ENCODE measurements around the gene CXorf38.

Gene CXorf38

GRCh38 chrX:40683245-40683644, 35.9 kb upstream of the CXorf38 start:
- Histone ChIP-seq H3K4me3 (ENCODE audit: low read depth, low read length) (no peak overlapping the region), H3K27me3 (no peaks in the 10 kb centered on the region), H3K9me3 (no peaks in the 10 kb centered on the region), H3K4me1 (no peaks in the 10 kb centered on the region), H3K36me3 (peaks cover under 1% of the 10 kb centered on the region; the same call in 1 of the 2 replicates)
- no peak for TF ChIP-seq CTCF (IDR thresholded peaks at IDR 0.05; ENCODE audit: low read depth, low read length)
- DNase-seq, result no peak

- H3K9me3 ChIP-seq, result no peaks in the 10 kb centered on the region
- TF ChIP-seq CTCF (IDR thresholded peaks at IDR 0.05; ENCODE audit: low read depth, low read length), result no peak; the same call in 1 of the 2 replicates
- no peaks in the 10 kb centered on the region for H3K4me1 ChIP-seq
- no peaks in the 10 kb centered on the region; the same call in none of the 2 replicates for H3K36me3 ChIP-seq
- DNase-seq, result peak; percentile 19
- H3K27me3 ChIP-seq, result no peaks in the 10 kb centered on the region
- H3K4me3 ChIP-seq (ENCODE audit: low read depth, low read length), result no peak overlapping the region
Observed at GRCh38 chrX:40671126-40671525, 23.8 kb upstream of the CXorf38 start.

- peak; percentile 49 for TF ChIP-seq CTCF (IDR thresholded peaks at IDR 0.05; ENCODE audit: low read depth, low read length)
- no peak overlapping the region for H3K4me3 ChIP-seq (ENCODE audit: low read depth, low read length)
- peaks cover 9% of the 10 kb centered on the region; the same call in 1 of the 2 replicates for H3K36me3 ChIP-seq
- H3K9me3 ChIP-seq, result no peaks in the 10 kb centered on the region
- peak; percentile 22 for DNase-seq
- no peaks in the 10 kb centered on the region for H3K27me3 ChIP-seq
- H3K4me1 ChIP-seq, result no peaks in the 10 kb centered on the region
Observed at GRCh38 chrX:40663880-40664630, 16.7 kb upstream of the CXorf38 start.

- TF ChIP-seq CTCF (IDR thresholded peaks at IDR 0.05; ENCODE audit: low read depth, low read length), result no peak
- H3K36me3 ChIP-seq, result peaks cover 9% of the 10 kb centered on the region; the same call in 1 of the 2 replicates
Observed at GRCh38 chrX:40663078-40663740, 15.8 kb upstream of the CXorf38 start.

GRCh38 chrX:40661489-40661888, 14.1 kb upstream of the CXorf38 start:
- H3K36me3 ChIP-seq, result peaks cover 9% of the 10 kb centered on the region; the same call in 1 of the 2 replicates
- no peaks in the 10 kb centered on the region for H3K4me1 ChIP-seq
- no peaks in the 10 kb centered on the region for H3K27me3 ChIP-seq
- DNase-seq, result no peak
- no peak for TF ChIP-seq CTCF (IDR thresholded peaks at IDR 0.05; ENCODE audit: low read depth, low read length)
- no peak overlapping the region for H3K4me3 ChIP-seq (ENCODE audit: low read depth, low read length)
- H3K9me3 ChIP-seq, result no peaks in the 10 kb centered on the region

More at GRCh38 chrX:40663078-40663740, 15.8 kb upstream of the CXorf38 start:
- no peaks in the 10 kb centered on the region for H3K27me3 ChIP-seq
- no peak overlapping the region for H3K4me3 ChIP-seq (ENCODE audit: low read depth, low read length)
- H3K4me1 ChIP-seq, result no peaks in the 10 kb centered on the region
- no peaks in the 10 kb centered on the region for H3K9me3 ChIP-seq
- no peak for DNase-seq

- DNase-seq, result no peak
- TF ChIP-seq CTCF (IDR thresholded peaks at IDR 0.05; ENCODE audit: low read depth, low read length), result no peak
- Histone ChIP-seq H3K4me3 (ENCODE audit: low read depth, low read length) (no peak overlapping the region), H3K4me1 (no peaks in the 10 kb centered on the region), H3K9me3 (no peaks in the 10 kb centered on the region), H3K36me3 (peaks cover 9% of the 10 kb centered on the region; the same call in 1 of the 2 replicates), H3K27me3 (no peaks in the 10 kb centered on the region)
Observed at GRCh38 chrX:40660381-40660780, 13.0 kb upstream of the CXorf38 start.

Measured in BE2C (cell line).